NK-92 treated with Interleukin-12 subunit alpha and Interleukin-12 subunit beta, amount 100 ng/mL, for 24 hours (cell line): ENCODE results near the gene STK17A.

ENCODE experiments used
- DNase-seq: peaks from one replicate; lab custom pipeline; 2025; lab: John Stamatoyannopoulos, UW

STK17A gene

DNA sequence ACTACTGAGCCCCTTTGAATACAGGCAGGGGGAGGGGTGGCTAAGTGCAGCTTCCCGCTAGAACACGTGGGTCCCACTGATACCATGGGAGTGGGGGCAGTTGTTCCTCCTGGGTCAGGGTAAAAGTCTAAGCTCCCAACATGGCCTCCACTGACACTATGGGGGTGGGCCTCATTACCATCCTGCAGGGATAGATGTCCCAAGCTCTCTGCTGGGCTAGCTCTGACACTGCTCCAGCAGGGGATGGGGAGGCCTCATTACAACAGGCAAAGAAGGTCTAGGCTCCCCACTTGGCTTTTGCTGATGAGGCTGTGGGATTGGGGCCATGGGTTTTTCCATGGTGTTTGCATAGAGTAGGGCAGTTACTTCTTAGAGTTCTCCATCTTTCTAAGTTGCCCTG, 51.5 kb downstream of the STK17A start:
- DNase-seq = no peak

DNA sequence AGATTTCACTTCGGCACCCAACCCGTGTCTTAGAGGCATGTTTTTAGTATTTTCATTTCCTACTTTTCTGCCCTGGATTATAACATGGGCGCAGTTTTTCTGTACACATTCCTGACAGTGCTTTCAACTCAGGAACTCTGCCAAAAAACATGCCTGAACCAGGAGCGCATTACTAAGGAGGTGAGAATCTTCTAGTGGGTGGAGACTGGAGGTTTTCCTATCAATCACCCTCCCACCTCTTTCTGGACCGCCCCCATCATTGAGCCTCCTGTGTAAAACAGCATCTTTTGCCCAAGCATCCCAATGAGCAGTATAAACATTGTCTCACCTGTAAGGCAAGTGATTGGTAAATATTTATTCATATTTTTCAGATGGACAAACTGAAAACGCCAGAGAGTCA, 53.2 kb downstream of the STK17A start:
- no peak for DNase-seq

GRCh38 chr7:43637114-43637806, 54.4 kb downstream of the STK17A start:
- no peak for DNase-seq

DNA sequence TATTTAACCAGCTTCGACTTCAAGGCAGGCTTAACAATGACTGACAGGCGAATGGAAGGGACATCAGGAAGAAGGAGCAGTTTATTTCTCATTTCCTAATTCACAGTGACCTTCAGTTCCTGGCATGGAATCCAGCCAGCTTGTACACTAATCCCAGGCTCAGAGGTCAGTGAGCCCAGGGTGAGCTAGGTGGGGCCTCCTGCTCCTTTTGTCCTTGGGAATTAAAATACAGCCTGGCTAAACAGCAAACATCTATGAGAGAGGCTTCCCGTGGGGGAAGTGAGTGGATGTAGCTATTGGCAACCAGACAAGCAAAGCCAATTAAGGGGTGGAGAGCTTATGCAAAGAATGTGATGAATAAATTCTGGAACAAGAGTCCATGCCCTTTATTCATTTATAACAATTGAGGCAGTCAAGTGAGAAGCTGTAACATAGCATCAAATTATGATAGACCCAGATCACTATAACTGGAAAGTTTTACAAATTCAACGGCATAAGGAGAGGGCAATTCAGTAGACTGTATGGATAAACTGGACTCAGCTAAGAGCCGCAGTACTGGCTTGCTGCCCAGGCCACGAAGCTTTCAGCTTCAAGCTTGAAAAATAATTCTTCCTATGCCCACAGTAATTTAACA, 57.1 kb downstream of the STK17A start:
- DNase-seq = no peak

GRCh38 chr7:43640679-43641078, 57.8 kb downstream of the STK17A start:
- no peak for DNase-seq

DNA sequence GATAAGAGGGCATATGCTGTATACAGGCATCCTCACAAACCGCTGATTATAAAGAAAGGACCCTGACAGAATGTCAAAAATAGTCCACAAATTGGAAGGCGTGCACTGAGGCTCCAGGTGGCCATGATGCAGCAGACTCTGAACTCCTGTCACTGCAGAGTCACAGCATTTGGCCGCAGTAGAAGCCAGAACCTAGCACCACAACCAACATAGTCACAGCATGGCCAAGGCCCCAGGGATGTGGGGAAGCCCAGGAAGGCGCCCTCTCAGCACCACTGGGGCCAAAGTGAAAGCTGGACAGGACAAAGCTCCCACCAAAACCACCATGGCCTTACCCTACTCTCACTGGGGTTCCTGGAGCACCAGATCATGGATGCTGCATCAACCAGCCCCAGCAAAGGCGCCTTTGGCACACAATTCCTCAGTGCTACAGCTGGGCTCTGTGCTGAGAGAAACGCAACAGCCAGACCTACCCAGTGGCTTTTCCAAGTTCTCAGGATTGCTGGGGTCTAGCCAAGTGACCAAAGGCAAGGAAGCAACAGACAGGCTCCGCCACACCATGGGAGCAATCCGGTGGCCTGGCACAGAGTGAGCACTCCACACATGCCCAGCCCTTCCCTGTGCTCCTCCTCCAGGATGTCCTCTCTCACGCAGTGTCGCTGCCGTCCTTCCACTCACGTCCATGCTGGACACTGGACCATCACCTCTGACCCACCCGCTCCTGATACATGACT, 60.2 kb downstream of the STK17A start:
- DNase-seq = no peak

GRCh38 chr7:43643846-43644245, 60.9 kb downstream of the STK17A start:
- DNase-seq = no peak

- no peak for DNase-seq
Measured at GRCh38 chr7:43645699-43646226, 62.9 kb downstream of the STK17A start.

DNA sequence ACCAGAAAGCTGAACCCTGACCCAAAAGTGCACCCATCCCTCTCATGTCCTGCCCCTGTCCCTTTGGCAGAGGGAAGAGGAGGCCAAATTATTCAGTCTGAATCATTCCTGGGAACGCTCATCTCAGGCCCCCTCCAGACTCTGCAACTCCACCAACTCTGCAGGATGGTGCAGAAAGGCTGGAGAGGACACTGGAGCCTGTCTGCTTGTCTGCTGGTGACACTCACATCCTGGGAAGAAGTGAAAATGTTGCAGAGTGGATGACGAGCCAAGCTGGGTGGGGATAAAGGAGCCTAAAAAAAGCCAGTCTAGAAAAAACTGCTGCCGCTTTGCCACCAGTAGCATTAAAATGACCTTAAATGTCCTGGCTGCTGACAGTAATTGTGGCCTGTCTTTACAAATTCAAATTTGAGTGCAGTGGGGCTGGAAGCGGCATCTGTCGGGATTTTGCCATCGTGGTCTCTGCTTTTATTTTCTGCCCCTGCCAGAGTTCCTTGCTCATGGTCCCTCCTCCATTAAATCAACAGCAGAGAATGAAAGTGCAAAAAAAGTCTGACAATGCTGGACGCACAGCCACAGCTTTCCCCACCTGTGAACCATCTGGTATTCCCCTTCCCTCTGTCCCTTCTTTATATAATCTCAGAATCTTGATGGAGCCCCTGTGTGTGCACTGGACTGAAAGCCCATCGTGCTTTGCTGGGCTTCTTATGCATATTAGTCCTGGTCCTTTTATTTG, 63.9 kb downstream of the STK17A start:
- DNase-seq = no peak

DNA sequence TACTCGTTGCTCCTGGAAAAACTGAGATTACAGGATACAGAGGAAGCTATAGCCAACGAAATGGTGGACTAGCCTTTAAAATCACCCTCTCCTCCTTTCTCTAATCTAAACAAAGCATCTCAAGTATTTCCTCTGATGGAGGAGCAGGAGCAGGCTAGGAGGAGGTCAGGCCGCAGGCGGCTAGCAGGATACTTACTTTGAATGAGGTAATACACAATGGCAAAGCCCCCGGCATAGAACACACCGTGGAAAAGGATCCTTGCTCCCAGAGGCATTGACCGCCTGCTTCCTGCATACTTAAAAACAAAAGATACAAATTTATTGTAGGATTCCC, 64.4 kb downstream of the STK17A start:
- no peak for DNase-seq

DNA sequence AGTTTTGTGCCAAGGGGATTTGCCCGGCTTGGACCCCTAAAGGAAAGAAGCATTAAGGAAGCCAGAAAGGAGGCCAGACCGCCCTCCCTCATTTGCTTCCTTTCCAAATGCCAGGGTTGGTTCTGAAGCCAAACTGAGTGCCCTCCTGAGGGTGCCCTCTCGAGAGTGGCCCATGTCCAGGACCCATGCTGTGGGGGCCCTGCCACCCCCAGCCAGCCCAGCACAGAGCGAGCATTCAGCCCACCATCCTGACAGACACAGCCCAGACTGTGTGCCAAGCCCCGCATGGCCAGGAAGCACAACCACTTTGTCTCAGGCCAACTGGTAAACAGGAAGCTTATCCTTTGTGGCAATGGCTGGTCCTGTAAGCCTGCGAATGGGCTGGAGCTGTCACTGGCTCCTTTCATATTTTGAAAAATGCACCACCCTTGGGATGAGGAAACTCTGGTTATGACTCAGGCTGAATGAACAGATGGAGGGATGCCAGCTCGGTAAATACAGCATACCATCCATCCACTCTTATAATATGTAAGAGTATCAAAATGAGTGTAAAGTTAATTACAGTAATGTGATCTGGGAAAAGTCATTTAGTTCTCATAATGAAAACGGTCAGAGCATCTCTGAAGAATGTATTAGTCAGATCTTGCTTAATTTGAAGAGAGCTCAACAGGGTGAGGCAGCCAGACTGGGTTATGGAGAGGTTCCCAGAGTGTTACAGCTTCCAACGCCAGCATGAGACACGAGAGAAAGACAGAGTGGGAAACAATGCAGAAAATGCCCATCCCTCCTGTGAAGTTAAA, 65.0 kb downstream of the STK17A start:
- DNase-seq = peak; percentile 34

DNA sequence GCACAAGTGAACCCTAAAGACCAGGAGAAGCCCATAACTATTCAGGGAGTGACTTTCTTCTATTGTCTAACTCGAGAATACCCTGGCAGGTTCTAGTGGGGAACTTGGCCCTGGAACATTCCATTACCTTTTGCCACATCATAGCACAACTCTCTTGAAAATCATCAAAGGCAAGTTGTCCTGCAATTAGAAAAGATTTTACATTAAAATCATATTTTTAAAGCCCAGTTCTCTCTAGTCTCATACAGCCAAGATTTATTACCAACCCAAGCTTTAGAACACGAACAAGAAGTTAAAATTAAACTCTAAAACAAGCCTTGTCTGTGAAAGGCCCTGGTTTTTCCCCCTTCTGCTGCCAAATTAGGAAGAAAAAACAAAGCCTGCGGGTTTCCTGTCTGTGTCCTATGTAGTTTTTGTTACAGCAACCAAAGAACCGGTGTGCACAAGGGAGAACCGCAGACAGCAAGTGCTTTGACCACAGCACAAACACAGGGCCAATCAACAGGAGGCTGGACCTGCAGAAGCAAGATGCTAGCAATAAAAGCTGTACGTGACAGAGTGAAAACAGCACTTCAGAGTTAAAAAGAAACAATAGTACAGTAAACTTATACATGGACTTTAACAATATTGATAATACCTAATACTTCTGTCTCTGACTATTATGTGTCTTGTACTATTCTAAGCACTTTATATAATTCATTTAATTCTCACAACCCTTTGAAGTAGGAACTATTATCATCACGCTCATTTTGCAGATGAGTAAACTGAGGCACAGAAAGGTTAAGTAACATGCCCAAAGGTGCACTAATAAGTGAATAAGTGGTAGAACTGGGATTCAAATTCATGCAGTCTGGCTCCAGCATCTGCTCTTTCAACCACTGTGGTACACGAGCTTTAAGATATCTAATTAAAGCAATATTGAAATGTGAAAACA, 65.8 kb downstream of the STK17A start:
- DNase-seq = peak; percentile 63

DNA sequence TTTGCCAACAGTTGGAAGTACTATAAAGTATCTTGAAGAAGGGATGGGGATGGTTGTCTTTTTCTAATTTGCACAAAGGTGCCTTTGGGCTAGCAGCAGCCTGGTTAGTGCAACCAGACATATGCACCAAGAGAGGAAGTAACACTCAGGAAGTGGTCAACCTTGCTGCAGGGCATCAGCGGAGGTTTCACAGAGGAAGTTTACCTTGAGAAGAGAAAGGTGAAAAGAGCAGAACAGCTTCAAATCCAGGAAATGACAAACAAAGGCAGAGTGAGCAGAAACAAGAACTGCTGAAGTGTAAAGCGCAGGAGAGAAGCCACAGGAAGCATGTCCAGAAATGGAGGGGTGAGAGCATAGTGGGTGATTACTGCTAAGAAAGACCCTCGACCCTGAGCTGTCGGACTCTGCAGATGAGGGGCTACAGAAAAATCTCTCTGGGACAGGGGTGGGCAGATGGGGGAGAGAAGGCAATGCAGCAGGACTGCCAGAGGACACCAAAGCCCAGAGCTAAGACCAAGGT, 66.9 kb downstream of the STK17A start:
- peak; percentile 58 for DNase-seq

GRCh38 chr7:43650457-43651052, 67.6 kb downstream of the STK17A start:
- peak; percentile 14 for DNase-seq

GRCh38 chr7:43652364-43652763, 69.5 kb downstream of the STK17A start:
- DNase-seq = no peak

- DNase-seq = no peak
Measured at GRCh38 chr7:43653466-43653865, 70.6 kb downstream of the STK17A start.

GRCh38 chr7:43653891-43654504, 71.1 kb downstream of the STK17A start:
- DNase-seq = no peak

- no peak for DNase-seq
Measured at GRCh38 chr7:43655584-43655983, 72.7 kb downstream of the STK17A start.

DNA sequence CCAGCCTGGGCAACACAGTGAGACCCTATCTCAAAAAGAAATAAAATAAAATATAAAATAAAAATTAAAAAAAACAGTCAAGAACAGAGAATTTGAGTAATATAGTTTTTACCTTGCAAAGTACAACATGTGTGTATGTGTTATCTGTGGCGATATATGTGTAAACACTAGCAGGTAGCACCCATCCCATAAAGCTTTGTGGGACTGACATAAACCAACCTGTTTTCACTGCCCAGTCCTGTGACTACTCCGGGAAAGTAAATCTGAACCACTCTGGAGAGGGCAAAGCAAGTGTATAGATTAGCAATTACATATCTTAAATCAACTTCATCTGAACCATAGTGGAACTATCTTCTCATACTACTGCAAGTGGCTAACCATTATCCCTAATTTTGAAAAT, 74.1 kb downstream of the STK17A start:
- DNase-seq = no peak
